Hepatocyte (in vitro differentiated cells): Measurements from ENCODE around the gene KSR2. TPM values are rescaled to one million over a fixed set of nuclear protein-coding genes. Genes with fewer than 3 reads are reported as not detected.

Source experiments
- DNase-seq: peaks from one replicate; pipeline ENCODE4 v3.0.0-alpha.2; 2016; ENCODE audit warnings: low spot score
- H2AFZ ChIP-seq: fragments of 200-600 bp; sonication (generic); 2 replicates; pipeline ENCODE4 v1.6.0; 2016; ENCODE audit warnings: antibody characterized with exemption, mild to moderate bottlenecking
- H3K27ac ChIP-seq: fragments of 200-600 bp; sonication (generic); 2 replicates; pipeline ENCODE4 v1.5.1; 2016; ENCODE audit warnings: mild to moderate bottlenecking
- H3K27me3 ChIP-seq: fragments of 200-600 bp; sonication (generic); 2 replicates; pipeline ENCODE4 v1.6.1; 2016
- H3K36me3 ChIP-seq: fragments of 200-600 bp; sonication (generic); replicated peaks from 2 replicates; pipeline ENCODE4 v1.5.1; 2016; ENCODE audit warnings: low read depth; ENCODE audit not compliant: insufficient read depth
- H3K4me1 ChIP-seq: fragments of 200-600 bp; sonication (generic); 2 replicates; pipeline ENCODE4 v1.5.1; 2016; ENCODE audit warnings: mild to moderate bottlenecking, moderate library complexity; ENCODE audit not compliant: insufficient read depth
- H3K4me2 ChIP-seq: fragments of 200-600 bp; sonication (generic); 2 replicates; pipeline ENCODE4 v1.6.0; 2016
- H3K4me3 ChIP-seq: fragments of 200-600 bp; sonication (generic); 2 replicates; pipeline ENCODE4 v1.5.1; 2016; ENCODE audit warnings: mild to moderate bottlenecking
- H3K79me2 ChIP-seq: fragments of 200-600 bp; sonication (generic); 2 replicates; pipeline ENCODE4 v1.6.0; 2017; ENCODE audit warnings: mild to moderate bottlenecking
- H3K9me2 ChIP-seq: fragments of 200-600 bp; sonication (generic); replicated peaks from 2 replicates; pipeline ENCODE4 v1.6.0; 2017; ENCODE audit warnings: mild to moderate bottlenecking; ENCODE audit not compliant: insufficient read depth
- H3K9me3 ChIP-seq: fragments of 200-600 bp; sonication (generic); 2 replicates; pipeline ENCODE4 v1.5.1; 2016; ENCODE audit warnings: low read depth, mild to moderate bottlenecking
- H4K20me1 ChIP-seq: fragments of 200-600 bp; sonication (generic); 2 replicates; pipeline ENCODE4 v1.6.0; 2016; ENCODE audit warnings: mild to moderate bottlenecking; ENCODE audit not compliant: insufficient read depth, poor library complexity, severe bottlenecking
- CTCF ChIP-seq: fragments of 200-600 bp; sonication (generic); IDR thresholded peaks from 2 replicates; pipeline ENCODE4 v1.5.1; 2016; ENCODE audit warnings: antibody characterized with exemption, mild to moderate bottlenecking; ENCODE audit not compliant: poor library complexity
- EZH2 ChIP-seq: fragments of 200-600 bp; sonication (generic); IDR thresholded peaks from 2 replicates; pipeline ENCODE4 v1.6.1; 2016; ENCODE audit warnings: antibody characterized with exemption, mild to moderate bottlenecking, borderline replicate concordance
- EZH2phosphoT487 ChIP-seq: fragments of 200-600 bp; sonication (generic); IDR thresholded peaks from one replicate; pipeline ENCODE4 v1.6.1; 2018; ENCODE audit warnings: antibody characterized with exemption, mild to moderate bottlenecking, low read depth, moderate library complexity; ENCODE audit not compliant: unreplicated experiment, severe bottlenecking
- WGBS: methylation state at CpG from one replicate; pipeline ENCODE4 v1.1.6; 2016; ENCODE audit warnings: low lambda C conversion rate; ENCODE audit errors: missing lambda C conversion rate; 5-methylcytosine and 5-hydroxymethylcytosine counted together
- polyA plus RNA-seq: library from polyadenylated mRNA; unstranded; fragments of >200 nt; fragmentation: Nextera tagmentation; extraction: Ambion mirVana; gene quantifications from 2 replicates; pipeline ENCODE4 v1.2.1, GENCODE V29; 2016
- total RNA-seq: library from RNA; depleted of rRNA; stranded (reverse); fragments of >200 nt; gene quantifications from 2 replicates; pipeline ENCODE4 v1.2.3, GENCODE V29; 2014

The KSR2 gene
- total and polyA plus RNA-seq, 2 experiments from 2014 or later = 0.37 to 0.46 TPM

DNA sequence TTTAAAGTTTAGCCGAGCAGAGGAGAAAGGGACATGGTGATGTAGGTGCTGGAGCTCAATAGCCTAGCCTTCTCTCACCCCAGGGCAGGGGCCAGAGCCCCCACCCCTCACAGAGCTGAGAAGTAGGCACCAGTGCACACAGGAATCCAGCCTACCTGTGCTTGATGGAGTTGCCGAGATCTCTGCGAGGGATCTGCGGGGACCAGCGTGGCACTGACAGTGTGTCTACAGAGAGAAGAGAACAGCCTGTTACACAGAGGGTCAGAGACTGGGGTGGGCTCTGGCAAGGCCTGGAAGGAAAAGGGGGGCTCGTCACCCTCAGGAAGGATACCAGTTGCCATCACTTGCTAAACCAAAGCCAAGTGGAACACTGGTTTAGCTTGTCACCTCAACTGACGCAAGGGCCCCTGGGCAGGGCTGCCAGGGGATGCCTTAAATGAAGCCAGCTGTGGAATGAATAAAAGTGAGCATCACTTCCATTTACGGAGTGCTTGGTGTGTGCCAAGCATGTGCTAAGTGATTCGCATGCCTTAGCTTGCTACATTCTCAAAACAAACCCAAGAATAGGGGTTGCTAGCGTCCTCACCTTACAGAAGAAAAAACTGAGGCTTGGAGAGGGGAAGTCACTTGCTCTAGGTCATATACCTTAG is 386.5 kb downstream of the KSR2 start:
- H3K4me1 ChIP-seq = no peaks in the 10 kb centered on the region
- no peak overlapping the region for H3K4me3 ChIP-seq
- H3K27ac ChIP-seq = no peak overlapping the region
- no peaks in the 10 kb centered on the region for H4K20me1 ChIP-seq
- H3K79me2 ChIP-seq = no peaks in the 10 kb centered on the region
- no peaks in the 10 kb centered on the region for H3K9me3 ChIP-seq
- TF ChIP-seq EZH2 (no peak), EZH2phosphoT487 (no peak), CTCF (no peak)
- no peak for DNase-seq
- WGBS = 70% methylated on average over 10 of the region's 10 CpGs
- no peaks in the 10 kb centered on the region for H3K36me3 ChIP-seq
- H3K27me3 ChIP-seq = peaks cover 30% of the 10 kb centered on the region
- H2AFZ ChIP-seq = no peak overlapping the region
- H3K4me2 ChIP-seq = no peak overlapping the region
- H3K9me2 ChIP-seq = no peaks in the 10 kb centered on the region

GRCh38 chr12:117580718-117581062 is 388.1 kb downstream of the KSR2 start:
- Histone ChIP-seq H3K36me3 (no peaks in the 10 kb centered on the region), H3K79me2 (no peaks in the 10 kb centered on the region), H3K4me3 (no peak overlapping the region), H4K20me1 (no peaks in the 10 kb centered on the region), H3K4me2 (no peak overlapping the region), H3K9me2 (no peaks in the 10 kb centered on the region), H3K27me3 (peaks cover 26% of the 10 kb centered on the region), H2AFZ (no peak overlapping the region), H3K9me3 (no peaks in the 10 kb centered on the region), H3K27ac (no peak overlapping the region), H3K4me1 (no peaks in the 10 kb centered on the region)
- TF ChIP-seq EZH2phosphoT487 (no peak), EZH2 (no peak), CTCF (no peak)
- peak; percentile 11 for DNase-seq
- WGBS = 35% methylated on average over 8 of the region's 8 CpGs

GRCh38 chr12:117580015-117580717 is 388.6 kb downstream of the KSR2 start:
- no peaks in the 10 kb centered on the region for H3K36me3 ChIP-seq
- TF ChIP-seq CTCF (no peak), EZH2 (no peak), EZH2phosphoT487 (no peak)
- H3K79me2 ChIP-seq = no peaks in the 10 kb centered on the region
- H3K27me3 ChIP-seq = peaks cover 21% of the 10 kb centered on the region
- DNase-seq = no peak
- H2AFZ ChIP-seq = no peak overlapping the region
- no peaks in the 10 kb centered on the region for H3K4me1 ChIP-seq
- H4K20me1 ChIP-seq = no peaks in the 10 kb centered on the region
- no peaks in the 10 kb centered on the region for H3K9me3 ChIP-seq
- H3K27ac ChIP-seq = no peak overlapping the region
- H3K9me2 ChIP-seq = no peaks in the 10 kb centered on the region
- WGBS = 83% methylated on average over 8 of the region's 8 CpGs
- no peak overlapping the region for H3K4me3 ChIP-seq
- H3K4me2 ChIP-seq = no peak overlapping the region
